Measurements from ENCODE around the gene RGS9. TPM values are rescaled to one million over a fixed set of nuclear protein-coding genes. Genes with fewer than 3 reads are reported as not detected.

The RGS9 gene
- total RNA-seq, 2 donors from 2014 or later = 3.2 to 4.0 TPM

DNA sequence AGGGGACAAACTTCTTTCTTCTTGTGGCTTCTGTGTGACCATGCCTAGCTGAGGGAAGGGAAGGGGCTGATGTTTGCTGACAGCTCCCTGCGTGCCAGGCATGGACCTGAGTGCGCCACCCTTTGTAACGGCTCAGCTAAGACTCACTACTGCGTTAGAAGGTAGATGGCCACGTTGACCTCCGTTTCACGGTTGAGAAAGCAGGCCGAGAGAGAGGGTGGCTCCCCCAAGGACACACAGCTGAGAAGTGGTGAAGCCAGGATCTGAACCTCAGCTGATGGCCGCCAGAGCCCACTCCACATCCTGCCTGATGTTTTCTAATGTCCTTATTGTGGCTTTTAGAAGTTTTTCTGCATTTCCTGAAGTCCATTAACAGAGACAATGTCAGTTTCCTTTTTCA is 45.1 kb downstream of the RGS9 start:
- Histone ChIP-seq H3K36me3 (no peaks in the 10 kb centered on the region), H3K27me3 (replicated peaks; ENCODE audit: insufficient read depth) (no peaks in the 10 kb centered on the region), H3K4me3 (no peak overlapping the region), H3K4me1 (ENCODE audit: control insufficient read depth in 1 of 2, low read depth in 2 of 2) (peaks cover 3 to 5% of the 10 kb centered on the region in 2 donors), H3K27ac (no peak overlapping the region), H3K9me3 (no peaks in the 10 kb centered on the region)
- no peak for ATAC-seq (ENCODE audit: insufficient number of reproducible peaks, low FRiP score, low read depth)
- no peak for DNase-seq (ENCODE audit: low spot score)
- TF ChIP-seq, protein P1, sequence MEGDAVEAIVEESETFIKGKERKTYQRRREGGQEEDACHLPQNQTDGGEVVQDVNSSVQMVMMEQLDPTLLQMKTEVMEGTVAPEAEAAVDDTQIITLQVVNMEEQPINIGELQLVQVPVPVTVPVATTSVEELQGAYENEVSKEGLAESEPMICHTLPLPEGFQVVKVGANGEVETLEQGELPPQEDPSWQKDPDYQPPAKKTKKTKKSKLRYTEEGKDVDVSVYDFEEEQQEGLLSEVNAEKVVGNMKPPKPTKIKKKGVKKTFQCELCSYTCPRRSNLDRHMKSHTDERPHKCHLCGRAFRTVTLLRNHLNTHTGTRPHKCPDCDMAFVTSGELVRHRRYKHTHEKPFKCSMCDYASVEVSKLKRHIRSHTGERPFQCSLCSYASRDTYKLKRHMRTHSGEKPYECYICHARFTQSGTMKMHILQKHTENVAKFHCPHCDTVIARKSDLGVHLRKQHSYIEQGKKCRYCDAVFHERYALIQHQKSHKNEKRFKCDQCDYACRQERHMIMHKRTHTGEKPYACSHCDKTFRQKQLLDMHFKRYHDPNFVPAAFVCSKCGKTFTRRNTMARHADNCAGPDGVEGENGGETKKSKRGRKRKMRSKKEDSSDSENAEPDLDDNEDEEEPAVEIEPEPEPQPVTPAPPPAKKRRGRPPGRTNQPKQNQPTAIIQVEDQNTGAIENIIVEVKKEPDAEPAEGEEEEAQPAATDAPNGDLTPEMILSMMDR (IDR thresholded peaks at IDR 0.05) = no peak

DNA sequence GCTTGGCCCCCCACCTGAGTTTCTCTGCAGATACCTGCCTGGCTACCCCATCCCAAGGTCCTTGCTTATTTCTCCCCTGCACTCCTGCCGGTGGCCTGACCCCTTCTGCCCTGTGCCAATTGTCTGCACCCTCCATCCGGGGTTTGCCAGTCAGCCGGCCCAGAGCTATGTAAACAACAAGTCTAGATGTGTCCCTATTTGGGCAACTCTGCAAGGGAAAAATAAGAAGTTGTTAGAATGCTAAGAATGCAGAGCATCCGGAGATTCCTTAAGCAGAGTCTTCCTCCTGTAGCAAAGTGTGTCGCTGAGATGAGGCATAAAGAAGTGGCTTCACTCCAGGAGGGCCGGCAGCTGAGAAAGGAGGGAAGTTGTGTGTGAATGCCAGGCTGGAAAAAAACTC is 46.6 kb downstream of the RGS9 start:
- Histone ChIP-seq H3K9me3 (no peaks in the 10 kb centered on the region), H3K36me3 (no peaks in the 10 kb centered on the region), H3K4me3 (no peak overlapping the region), H3K27me3 (replicated peaks; ENCODE audit: insufficient read depth) (no peaks in the 10 kb centered on the region), H3K27ac (no peak overlapping the region), H3K4me1 (ENCODE audit: control insufficient read depth in 1 of 2, low read depth in 2 of 2) (peaks cover 3 to 5% of the 10 kb centered on the region in 2 donors)
- TF ChIP-seq, protein P1 (IDR thresholded peaks at IDR 0.05) = no peak
- ATAC-seq (ENCODE audit: insufficient number of reproducible peaks, low FRiP score, low read depth) (no peak), DNase-seq (ENCODE audit: low spot score) (no peak)

DNA sequence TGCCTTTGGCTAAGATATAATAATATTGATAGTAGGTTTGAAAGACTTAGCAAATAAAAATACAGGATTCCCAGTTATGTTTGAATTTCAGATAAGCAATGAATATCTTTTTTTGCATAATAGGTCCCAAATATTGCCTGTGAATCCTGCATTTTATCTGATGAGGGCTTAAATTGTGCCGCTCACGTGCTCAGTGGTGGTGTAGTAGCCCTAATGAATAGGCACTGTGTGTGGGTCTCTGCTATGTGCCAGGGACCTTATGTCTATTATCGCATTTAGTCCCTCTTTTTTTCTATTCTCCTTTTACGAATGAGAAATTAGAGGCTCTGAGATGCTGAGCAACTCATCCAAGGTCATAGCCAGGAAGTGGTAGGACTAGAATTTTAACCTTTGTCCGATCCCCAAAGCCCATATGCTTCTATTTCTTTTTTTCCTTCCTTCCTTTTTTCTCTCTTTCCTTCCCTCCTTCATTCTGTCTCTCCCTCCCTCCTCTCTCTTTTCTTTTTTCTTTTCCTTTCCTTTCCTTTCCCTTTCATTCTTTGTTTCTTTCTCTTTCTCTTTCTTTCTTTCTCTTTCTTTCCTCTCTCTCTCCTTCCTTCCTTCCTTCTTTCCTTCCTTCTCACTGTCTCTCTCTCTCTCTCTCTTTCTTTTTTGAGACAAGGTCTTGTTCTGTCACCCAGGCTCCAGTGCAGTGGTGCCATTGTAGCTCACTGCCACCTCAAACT is 47.2 kb downstream of the RGS9 start:
- TF ChIP-seq, protein P1 (IDR thresholded peaks at IDR 0.05) = no peak
- no peak for ATAC-seq (ENCODE audit: insufficient number of reproducible peaks, low FRiP score, low read depth)
- no peak overlapping the region for H3K27ac ChIP-seq
- H3K4me3 ChIP-seq = no peak overlapping the region
- H3K9me3 ChIP-seq = no peaks in the 10 kb centered on the region
- no peak for DNase-seq (ENCODE audit: low spot score)
- H3K27me3 ChIP-seq (replicated peaks; ENCODE audit: insufficient read depth) = no peaks in the 10 kb centered on the region
- no peaks in the 10 kb centered on the region for H3K36me3 ChIP-seq
- H3K4me1 ChIP-seq (ENCODE audit: control insufficient read depth in 1 of 2, low read depth in 2 of 2) = peaks cover 3 to 5% of the 10 kb centered on the region in 2 donors

DNA sequence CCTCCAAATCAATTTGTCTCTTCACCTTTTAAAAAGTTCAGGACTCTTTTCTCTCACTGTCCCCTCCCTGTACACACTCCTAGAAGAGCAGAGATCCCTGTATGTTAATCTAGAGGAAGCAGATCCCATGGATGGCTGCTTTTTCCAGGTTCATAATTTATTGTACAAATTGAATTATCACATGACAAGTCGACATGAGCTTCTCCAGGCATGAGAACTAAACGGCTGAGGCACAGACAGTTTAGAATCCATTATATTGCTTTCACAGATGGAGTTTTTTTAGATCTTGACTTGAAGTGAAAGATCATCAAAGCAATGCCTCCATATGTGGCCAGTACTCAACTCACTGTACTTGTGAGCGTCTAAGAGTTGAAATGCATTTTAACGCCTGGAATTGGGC is 47.9 kb downstream of the RGS9 start:
- ATAC-seq (ENCODE audit: insufficient number of reproducible peaks, low FRiP score, low read depth) (no peak), DNase-seq (ENCODE audit: low spot score) (no peak)
- Histone ChIP-seq H3K36me3 (no peaks in the 10 kb centered on the region), H3K27me3 (replicated peaks; ENCODE audit: insufficient read depth) (no peaks in the 10 kb centered on the region), H3K27ac (no peak overlapping the region), H3K9me3 (no peaks in the 10 kb centered on the region), H3K4me3 (no peak overlapping the region), H3K4me1 (ENCODE audit: control insufficient read depth in 1 of 2, low read depth in 2 of 2) (peaks cover 3 to 5% of the 10 kb centered on the region in 2 donors)
- TF ChIP-seq, protein P1 (IDR thresholded peaks at IDR 0.05) = no peak

DNA sequence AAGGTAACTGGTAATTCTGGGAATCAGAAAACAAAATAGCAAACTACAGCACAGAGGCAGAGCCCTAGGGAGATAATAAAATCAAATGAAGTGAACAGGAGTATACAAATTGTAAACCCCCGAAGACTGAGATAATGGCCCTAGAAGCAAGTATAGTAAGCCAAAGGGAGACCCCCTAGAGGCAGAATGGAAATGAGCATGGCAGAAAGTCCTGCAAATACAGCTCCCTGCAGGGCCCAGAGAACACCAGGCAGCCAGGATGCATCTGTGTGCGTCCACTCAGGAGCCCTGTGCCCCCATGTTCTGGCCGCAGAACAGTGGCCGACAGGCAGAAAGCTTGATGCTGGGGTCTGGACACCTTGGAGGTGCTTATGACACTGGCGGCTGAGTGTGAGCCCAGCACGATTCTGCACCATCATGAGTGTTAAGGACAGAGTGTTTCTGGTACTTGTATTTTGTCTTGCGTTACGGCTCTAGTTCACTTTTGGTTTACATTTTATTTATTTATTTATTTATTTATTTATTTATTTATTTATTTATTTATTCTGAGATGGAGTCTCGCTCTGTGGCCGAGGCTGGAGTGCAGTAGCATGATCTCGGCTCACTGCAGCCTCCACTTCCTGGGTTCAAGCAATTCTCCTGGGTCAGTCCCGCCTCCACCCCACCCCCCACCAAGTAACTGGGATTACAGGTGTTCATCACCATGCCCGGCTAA is 48.7 kb downstream of the RGS9 start:
- H3K27me3 ChIP-seq (replicated peaks; ENCODE audit: insufficient read depth) = no peaks in the 10 kb centered on the region
- H3K9me3 ChIP-seq = no peaks in the 10 kb centered on the region
- H3K4me1 ChIP-seq (ENCODE audit: control insufficient read depth in 1 of 2, low read depth in 2 of 2) = peaks cover 3 to 5% of the 10 kb centered on the region in 2 donors
- DNase-seq (ENCODE audit: low spot score) (no peak), ATAC-seq (ENCODE audit: insufficient number of reproducible peaks, low FRiP score, low read depth) (no peak)
- no peak overlapping the region for H3K4me3 ChIP-seq
- no peaks in the 10 kb centered on the region for H3K36me3 ChIP-seq
- H3K27ac ChIP-seq = no peak overlapping the region
- TF ChIP-seq, protein P1 (IDR thresholded peaks at IDR 0.05) = no peak
